DMS153 treated with DMSO at 0.1 percent for 48 hours (cell line): Measurements from ENCODE around the gene GBF1.
A peak's percentile ranks its signal among the peaks of the same experiment; 100 is the strongest.

Experiments used
- DNase-seq: peaks from one replicate; lab custom pipeline; 2025; ENCODE audit not compliant: unreplicated experiment; lab: John Stamatoyannopoulos, UW

The GBF1 gene

GRCh38 chr10:102394079-102394800 lies 148.9 kb downstream of the GBF1 start:
- DNase-seq: peak; percentile 42

GRCh38 chr10:102394801-102395399 lies 149.6 kb downstream of the GBF1 start:
- peak; percentile 42 for DNase-seq

- peak; percentile 20 for DNase-seq
These were observed 150.3 kb downstream of the GBF1 start, which contains the start of gene NFKB2 for GRCh38 chr10:102395400-102396316. Gene NFKB2, plus strand, starts transcription at chr10:102395705. Its CDS starts 255 bp downstream, at chr10:102395960.

GRCh38 chr10:102396317-102396650 lies 151.0 kb downstream of the GBF1 start:
- no peak for DNase-seq

- DNase-seq: no peak
These were observed 151.4 kb downstream of the GBF1 start for GRCh38 chr10:102396730-102397151.

GRCh38 chr10:102397222-102398171 lies 152.2 kb downstream of the GBF1 start:
- no peak for DNase-seq

GRCh38 chr10:102398172-102399020 lies 153.1 kb downstream of the GBF1 start:
- DNase-seq: no peak

GRCh38 chr10:102399217-102400021 lies 154.1 kb downstream of the GBF1 start:
- peak; percentile 85 for DNase-seq

GRCh38 chr10:102400076-102400475 lies 154.7 kb downstream of the GBF1 start:
- DNase-seq: no peak

GRCh38 chr10:102400598-102401341 lies 155.4 kb downstream of the GBF1 start:
- no peak for DNase-seq

- DNase-seq: no peak
These were observed 156.0 kb downstream of the GBF1 start for GRCh38 chr10:102401342-102401654.

- no peak for DNase-seq
These were observed 156.6 kb downstream of the GBF1 start for GRCh38 chr10:102401735-102402511.

- DNase-seq: no peak
These were observed 157.2 kb downstream of the GBF1 start for GRCh38 chr10:102402512-102402896.

- DNase-seq: no peak
These were observed 157.8 kb downstream of the GBF1 start for GRCh38 chr10:102403115-102403514.

GRCh38 chr10:102404361-102405107 lies 159.2 kb downstream of the GBF1 start:
- DNase-seq: no peak

GRCh38 chr10:102405108-102405571 lies 159.8 kb downstream of the GBF1 start:
- DNase-seq: no peak

GRCh38 chr10:102405632-102406031 lies 160.3 kb downstream of the GBF1 start:
- no peak for DNase-seq
